Astrocyte (in vitro differentiated cells and primary cell): ENCODE data around the gene HOXA11. TPM values are rescaled to one million over a fixed set of nuclear protein-coding genes. Genes with fewer than 3 reads are reported as not detected.

Source experiments
- DNase-seq: peaks from one replicate; pipeline ENCODE4 v3.0.0-alpha.2; 2010; ENCODE audit warnings: low read depth
- FAIRE-seq: peaks from 2 replicates; lab custom pipeline; 2011; peaks lifted over from hg19 to GRCh38; lab: Jason Lieb, UNC
- H2AFZ ChIP-seq: 2 replicates; pipeline ENCODE4 v1.6.0; 2012; ENCODE audit warnings: low read depth, low read length, inconsistent platforms
- H3K27ac ChIP-seq: 2 replicates; pipeline ENCODE4 v1.5.1; 2011; ENCODE audit warnings: low read depth, low read length, inconsistent platforms
- H3K27me3 ChIP-seq: 2 replicates; pipeline ENCODE4 v1.6.0; 2011; ENCODE audit warnings: low read length, inconsistent platforms; ENCODE audit not compliant: insufficient read depth
- H3K36me3 ChIP-seq: 2 replicates; pipeline ENCODE4 v1.5.1; 2011; ENCODE audit warnings: low read length, inconsistent platforms; ENCODE audit not compliant: insufficient read depth
- H3K4me1 ChIP-seq: 2 replicates; pipeline ENCODE4 v1.5.1; 2011; ENCODE audit warnings: low read length, inconsistent platforms; ENCODE audit not compliant: insufficient read depth
- H3K4me2 ChIP-seq: 2 replicates; pipeline ENCODE4 v1.6.0; 2012; ENCODE audit warnings: low read length, inconsistent platforms
- H3K4me3 ChIP-seq: 2 replicates; pipeline ENCODE4 v1.5.1; 2011; ENCODE audit warnings: low read depth, mild to moderate bottlenecking, low read length, inconsistent platforms; ENCODE audit not compliant: insufficient read depth
- H3K79me2 ChIP-seq: 2 replicates; pipeline ENCODE4 v1.6.0; 2012; ENCODE audit warnings: mild to moderate bottlenecking, low read length, inconsistent platforms; ENCODE audit not compliant: insufficient read depth
- H3K9ac ChIP-seq: 2 replicates; pipeline ENCODE4 v1.6.0; 2012; ENCODE audit warnings: mild to moderate bottlenecking, low read length, inconsistent platforms
- H3K9me3 ChIP-seq: 2 replicates; pipeline ENCODE4 v1.5.1; 2012; ENCODE audit warnings: low read depth, mild to moderate bottlenecking, low read length, inconsistent platforms; ENCODE audit not compliant: insufficient read depth
- H4K20me1 ChIP-seq: 2 replicates; pipeline ENCODE4 v1.6.0; 2012; ENCODE audit warnings: low read length, inconsistent platforms; ENCODE audit not compliant: insufficient read depth
- H3K27ac Mint-ChIP-seq: one replicate; pipeline ENCODE4 v1.8.0; 2021; ENCODE audit warnings: mild to moderate bottlenecking, mixed read lengths; ENCODE audit not compliant: unreplicated experiment
- H3K27me3 Mint-ChIP-seq: one replicate; pipeline ENCODE4 v1.8.0; 2021; ENCODE audit warnings: low read depth, mixed read lengths; ENCODE audit not compliant: unreplicated experiment
- H3K36me3 Mint-ChIP-seq: one replicate; pipeline ENCODE4 v1.8.0; 2021; ENCODE audit warnings: low read depth, mixed read lengths; ENCODE audit not compliant: unreplicated experiment
- H3K4me1 Mint-ChIP-seq: one replicate; pipeline ENCODE4 v1.8.0; 2021; ENCODE audit warnings: low read depth, mixed read lengths; ENCODE audit not compliant: unreplicated experiment
- H3K4me3 Mint-ChIP-seq: one replicate; pipeline ENCODE4 v1.8.0; 2021; ENCODE audit warnings: mild to moderate bottlenecking, moderate library complexity, mixed read lengths; ENCODE audit not compliant: unreplicated experiment
- H3K9me3 Mint-ChIP-seq: one replicate; pipeline ENCODE4 v1.8.0; 2021; ENCODE audit warnings: mild to moderate bottlenecking, mixed read lengths; ENCODE audit not compliant: unreplicated experiment
- CTCF ChIP-seq: IDR thresholded peaks from 2 replicates; pipeline ENCODE4 v1.5.1; 2011; ENCODE audit warnings: low read depth, mild to moderate bottlenecking, inconsistent platforms, low read length, moderate library complexity; ENCODE audit not compliant: insufficient read depth
- EZH2 ChIP-seq: IDR thresholded peaks from 2 replicates; pipeline ENCODE4 v1.6.1; 2012; ENCODE audit warnings: mild to moderate bottlenecking, low read length, inconsistent platforms; ENCODE audit not compliant: insufficient read depth
- total RNA-seq: library from RNA; stranded (reverse); gene quantifications from 2 replicates; pipeline ENCODE4 v1.2.1, GENCODE V29; 2021

HOXA11 gene
- total RNA-seq, 1 donor from 2014 or later = not detected

DNA sequence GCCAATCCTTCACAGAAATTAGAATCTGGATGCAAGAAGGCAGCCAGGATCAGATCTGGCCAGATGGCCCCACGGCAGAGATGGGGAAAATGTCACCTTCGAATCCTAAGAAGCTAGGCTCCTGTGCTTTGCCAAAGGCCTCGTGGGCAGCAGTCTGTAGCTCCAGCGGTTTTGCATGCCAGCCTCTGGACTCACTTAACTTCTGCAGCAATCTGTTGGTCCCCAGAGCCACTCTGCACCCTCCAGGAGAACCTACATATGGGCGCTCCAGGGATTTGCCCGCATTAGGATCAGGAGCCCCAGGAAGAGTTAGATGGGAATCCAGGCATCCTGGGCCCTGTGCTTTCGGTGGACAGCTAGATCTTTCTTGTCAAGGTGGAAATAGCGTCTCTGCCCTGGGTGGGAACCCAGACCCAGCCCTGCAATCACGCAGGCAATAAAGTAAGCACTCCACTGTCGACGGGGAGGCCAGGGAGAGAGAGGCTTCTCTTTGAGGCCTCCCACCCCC is 25.0 kb upstream of the HOXA11 start:
- Histone ChIP-seq H3K4me2 (peak overlapping the region; percentile 82), H3K4me1 (peaks cover 11% of the 10 kb centered on the region), H3K4me3 (no peak overlapping the region), H3K9me3 (no peaks in the 10 kb centered on the region), H2AFZ (no peak overlapping the region), H3K27ac (no peak overlapping the region), H3K79me2 (no peaks in the 10 kb centered on the region), H3K36me3 (no peaks in the 10 kb centered on the region), H3K9ac (no peak overlapping the region), H4K20me1 (peaks cover 4% of the 10 kb centered on the region), H3K27me3 (peaks cover 100% of the 10 kb centered on the region)
- FAIRE-seq (no peak), DNase-seq (no peak)
- Mint-ChIP-seq H3K27me3 (peaks cover 92% of the 10 kb centered on the region), H3K36me3 (peaks cover 3% of the 10 kb centered on the region), H3K4me3 (no peak overlapping the region), H3K4me1 (no peaks in the 10 kb centered on the region), H3K27ac (no peak overlapping the region), H3K9me3 (peaks cover 4% of the 10 kb centered on the region)
- TF ChIP-seq EZH2 = no peak
- TF ChIP-seq CTCF = no peak

GRCh38 chr7:27208998-27209397 is 24.0 kb upstream of the HOXA11 start:
- Histone ChIP-seq H3K9me3 (no peaks in the 10 kb centered on the region), H3K36me3 (no peaks in the 10 kb centered on the region), H3K4me3 (no peak overlapping the region), H3K4me1 (peaks cover 15% of the 10 kb centered on the region), H3K27me3 (peaks cover 100% of the 10 kb centered on the region), H3K79me2 (no peaks in the 10 kb centered on the region), H3K27ac (no peak overlapping the region), H4K20me1 (peaks cover 7% of the 10 kb centered on the region), H2AFZ (no peak overlapping the region), H3K4me2 (no peak overlapping the region), H3K9ac (no peak overlapping the region)
- FAIRE-seq = no peak
- Mint-ChIP-seq H3K36me3 (no peaks in the 10 kb centered on the region), H3K9me3 (peaks cover 4% of the 10 kb centered on the region), H3K4me1 (no peaks in the 10 kb centered on the region), H3K27me3 (peaks cover 93% of the 10 kb centered on the region), H3K4me3 (no peak overlapping the region), H3K27ac (no peak overlapping the region)
- no peak for DNase-seq
- TF ChIP-seq CTCF = no peak
- no peak for TF ChIP-seq EZH2

DNA sequence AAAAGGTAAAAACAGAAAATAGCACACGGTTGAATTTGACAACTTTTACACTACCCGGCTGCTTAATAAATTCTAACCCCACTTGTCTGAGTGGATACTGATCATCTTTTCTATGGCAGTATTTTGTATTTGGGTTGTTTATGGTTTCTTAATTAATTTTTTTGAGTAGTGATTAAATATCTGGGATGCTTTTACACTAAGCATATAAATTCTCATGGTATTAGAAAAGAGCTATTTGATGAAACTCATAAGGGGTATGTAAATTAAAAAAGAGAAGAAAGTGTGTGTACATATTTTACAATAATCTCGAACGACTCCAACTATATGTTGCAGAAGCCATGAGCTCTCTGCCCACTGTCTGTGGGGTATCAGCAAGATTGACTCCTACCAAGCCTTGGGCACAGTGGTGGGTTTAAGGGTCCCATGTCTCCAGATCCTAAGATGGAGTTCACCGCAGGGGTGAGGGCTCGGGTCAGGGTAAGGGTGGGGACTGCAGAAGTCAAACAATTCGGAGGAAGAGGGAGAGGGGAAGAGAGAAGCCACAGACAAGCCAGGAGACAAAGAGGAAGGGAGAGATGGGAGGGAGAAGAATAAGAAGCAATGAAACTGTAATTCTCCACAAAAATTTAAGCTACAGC is 22.4 kb upstream of the HOXA11 start:
- H3K9me3 Mint-ChIP-seq = peaks cover 8% of the 10 kb centered on the region
- FAIRE-seq = no peak
- H3K4me3 ChIP-seq = no peak overlapping the region
- no peaks in the 10 kb centered on the region for H3K9me3 ChIP-seq
- no peak overlapping the region for H3K27ac ChIP-seq
- no peaks in the 10 kb centered on the region for H3K36me3 Mint-ChIP-seq
- peaks cover 17% of the 10 kb centered on the region for H4K20me1 ChIP-seq
- H3K27me3 Mint-ChIP-seq = peaks cover 95% of the 10 kb centered on the region
- DNase-seq = no peak
- H3K36me3 ChIP-seq = no peaks in the 10 kb centered on the region
- H3K4me3 Mint-ChIP-seq = no peak overlapping the region
- H3K9ac ChIP-seq = no peak overlapping the region
- H3K27me3 ChIP-seq = peaks cover 100% of the 10 kb centered on the region
- no peaks in the 10 kb centered on the region for H3K4me1 Mint-ChIP-seq
- no peak overlapping the region for H3K27ac Mint-ChIP-seq
- H3K4me2 ChIP-seq = no peak overlapping the region
- H2AFZ ChIP-seq = no peak overlapping the region
- H3K79me2 ChIP-seq = no peaks in the 10 kb centered on the region
- H3K4me1 ChIP-seq = peaks cover 15% of the 10 kb centered on the region
- TF ChIP-seq EZH2 (peak; percentile 15), CTCF (no peak)
